Ovary (tissue), 9 donors: ENCODE measurements around the gene CTAG1B. TPM values are rescaled to one million over a fixed set of nuclear protein-coding genes. Genes with fewer than 3 reads are reported as not detected.
"Not testable (repeated sequence)": the region's sequence is repeated elsewhere in the genome, so short reads cannot be mapped to it uniquely, and the experiment has no call there.

Experiments
- DNase-seq, 5 donors: peaks; one replicate each; pipeline ENCODE4 v3.0.0-alpha.2; 2019 to 2020
- H3K27ac ChIP-seq, 2 donors: fragments of 200-600 bp; one replicate each; pipeline versions ENCODE4 v1.5.1 to v1.8.0; 2019 to 2022
- H3K27me3 ChIP-seq: fragments of 200-600 bp; one replicate; pipeline ENCODE4 v1.8.0; 2022
- H3K36me3 ChIP-seq: fragments of 200-600 bp; sonication (generic); one replicate; pipeline ENCODE4 v1.5.1; 2019
- H3K4me1 ChIP-seq: one replicate; pipeline ENCODE4 v1.8.1; 2013; ENCODE audit warnings: mild to moderate bottlenecking, moderate library complexity; ENCODE audit not compliant: insufficient read depth
- H3K4me3 ChIP-seq: fragments of 200-600 bp; sonication (generic); one replicate; pipeline ENCODE4 v1.5.1; 2017
- H3K9me3 ChIP-seq, 2 donors: fragments of 200-600 bp in 1 of 2; sonication (generic) in 1 of 2; one replicate each; pipeline versions ENCODE4 v1.5.1 to v1.8.1; 2013 to 2019; ENCODE audit warnings: mild to moderate bottlenecking in 1 of 2, moderate library complexity in 1 of 2
- EP300 ChIP-seq: sonication (generic); formaldehyde crosslinking; IDR thresholded peaks from one replicate; pipeline ENCODE4 v1.6.1; 2017; ENCODE audit warnings: antibody characterized with exemption
- POLR2A ChIP-seq: fragments of 450-650 bp; IDR thresholded peaks from one replicate; pipeline ENCODE4 v1.6.1; 2017; ENCODE audit warnings: antibody characterized with exemption, mild to moderate bottlenecking, moderate library complexity
- WGBS, 3 donors: extraction: QIAGEN DNeasy Blood & Tissue Kit in 1 of 3; methylation state at CpG; one replicate each; pipeline versions ENCODE4 v1.1.5 to v1.1.7; 2013 to 2017; 5-methylcytosine and 5-hydroxymethylcytosine counted together
- intact Hi-C, 4 donors: fragments of 100-400 bp; cut with DNase I; formaldehyde crosslinking; loops; one replicate each; pipeline versions ENCODE4 v1.11.0 to v1.15.1; 2022 to 2023
- polyA plus RNA-seq, 2 donors: library from polyadenylated mRNA; stranded (reverse); fragments of 200-250 nt in 1 of 2; fragments of 350-450 nt in 1 of 2; fragmentation: Illumina TruSeq in 1 of 2; extraction: RNeasy Lipid Tissue Mini Kit (QIAGEN cat#74804) in 1 of 2; gene quantifications; one replicate each; pipeline ENCODE4 v1.2.3, GENCODE V29; 2013 to 2014
- total RNA-seq, 7 donors: library from RNA; depleted of rRNA in 2 of 7; stranded (reverse); fragments of >200 nt in 2 of 7; fragmentation: NEBNext Ultra II Directional in 3 of 7; extraction: Animal tissue kit (Norgen Biotek cat#: 25700) in 3 of 7; gene quantifications; one replicate each; pipeline versions ENCODE4 v1.1.0 to v1.2.4, GENCODE V29; 2016 to 2023
- TF ChIP-seq, protein P1 (sequence below), 3 donors: fragments of 450-650 bp in 2 of 3; fragments of 200-600 bp in 1 of 3; IDR thresholded peaks; one replicate each; pipeline versions ENCODE4 v1.5.1 to v1.8.0; 2016 to 2022; ENCODE audit warnings: antibody characterized with exemption in 3 of 3, mild to moderate bottlenecking in 1 of 3
- donor health status: DM: no; HTN: no; CAD: no; lungs with moderate emphysema.
- donor health status: DM: no; HTN: no; CAD: no.
- donor health status: Bipolar disorder and iron deficiency.
- donor health status: DM: yes; HTN: yes; CAD: no.
- donor health status: DM: no; HTN: no; CAD: no.
- donor health status: DM: yes; HTN: yes; CAD: no.

The CTAG1B gene
- total and polyA plus RNA-seq, 9 donors, result 0.15 TPM; not detected in 8

GRCh38 chrX:154654925-154655324 is 35.8 kb upstream of the CTAG1B start:
- no peak for DNase-seq
- no peak overlapping the region for H3K27ac ChIP-seq
- intact Hi-C loops, result no loop called here
- TF ChIP-seq, protein P1, sequence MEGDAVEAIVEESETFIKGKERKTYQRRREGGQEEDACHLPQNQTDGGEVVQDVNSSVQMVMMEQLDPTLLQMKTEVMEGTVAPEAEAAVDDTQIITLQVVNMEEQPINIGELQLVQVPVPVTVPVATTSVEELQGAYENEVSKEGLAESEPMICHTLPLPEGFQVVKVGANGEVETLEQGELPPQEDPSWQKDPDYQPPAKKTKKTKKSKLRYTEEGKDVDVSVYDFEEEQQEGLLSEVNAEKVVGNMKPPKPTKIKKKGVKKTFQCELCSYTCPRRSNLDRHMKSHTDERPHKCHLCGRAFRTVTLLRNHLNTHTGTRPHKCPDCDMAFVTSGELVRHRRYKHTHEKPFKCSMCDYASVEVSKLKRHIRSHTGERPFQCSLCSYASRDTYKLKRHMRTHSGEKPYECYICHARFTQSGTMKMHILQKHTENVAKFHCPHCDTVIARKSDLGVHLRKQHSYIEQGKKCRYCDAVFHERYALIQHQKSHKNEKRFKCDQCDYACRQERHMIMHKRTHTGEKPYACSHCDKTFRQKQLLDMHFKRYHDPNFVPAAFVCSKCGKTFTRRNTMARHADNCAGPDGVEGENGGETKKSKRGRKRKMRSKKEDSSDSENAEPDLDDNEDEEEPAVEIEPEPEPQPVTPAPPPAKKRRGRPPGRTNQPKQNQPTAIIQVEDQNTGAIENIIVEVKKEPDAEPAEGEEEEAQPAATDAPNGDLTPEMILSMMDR (IDR thresholded peaks at IDR 0.05), result no peak
- no peak for TF ChIP-seq POLR2A
- TF ChIP-seq EP300, result no peak
- H3K36me3 ChIP-seq, result no peaks in the 10 kb centered on the region
- H3K9me3 ChIP-seq, result no peaks in the 10 kb centered on the region
- H3K27me3 ChIP-seq, result no peaks in the 10 kb centered on the region
- WGBS, 3 donors, result 87 to 92% (median 87%) methylated on average over 15 of the region's 15 CpGs
- H3K4me1 ChIP-seq, result no peaks in the 10 kb centered on the region
- H3K4me3 ChIP-seq, result no peak overlapping the region

DNA sequence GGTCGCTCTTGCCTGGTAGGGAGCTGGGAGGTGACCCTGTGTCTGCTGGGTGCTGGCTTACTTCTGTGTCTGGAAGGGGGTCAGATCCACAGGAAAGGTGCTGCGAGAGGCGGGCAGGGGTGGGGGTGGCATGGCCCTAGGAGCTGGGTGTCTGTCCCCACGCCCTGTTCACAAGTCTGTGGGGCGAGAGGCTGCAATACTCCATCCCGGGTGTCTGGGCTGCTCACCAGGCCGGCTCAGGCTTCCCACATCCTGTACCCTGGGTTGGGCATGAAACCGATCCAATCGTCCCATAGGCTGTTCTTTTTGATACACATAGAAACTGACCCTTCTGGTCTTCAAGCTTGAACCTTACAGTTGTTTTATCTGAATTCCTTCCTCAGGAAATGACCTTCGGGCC is 35.3 kb upstream of the CTAG1B start:
- Histone ChIP-seq H3K4me1 (no peaks in the 10 kb centered on the region), H3K4me3 (no peak overlapping the region), H3K27me3 (no peaks in the 10 kb centered on the region), H3K36me3 (no peaks in the 10 kb centered on the region), H3K9me3 (no peaks in the 10 kb centered on the region), H3K27ac (no peak overlapping the region)
- no peak for DNase-seq
- no peak for TF ChIP-seq POLR2A
- TF ChIP-seq EP300, result no peak
- TF ChIP-seq, protein P1 (IDR thresholded peaks at IDR 0.05), result no peak
- intact Hi-C loops, result no loop called here
- 86 to 95% (median 87%) methylated on average over 7 to 10 of the region's 10 CpGs for WGBS, 3 donors

DNA sequence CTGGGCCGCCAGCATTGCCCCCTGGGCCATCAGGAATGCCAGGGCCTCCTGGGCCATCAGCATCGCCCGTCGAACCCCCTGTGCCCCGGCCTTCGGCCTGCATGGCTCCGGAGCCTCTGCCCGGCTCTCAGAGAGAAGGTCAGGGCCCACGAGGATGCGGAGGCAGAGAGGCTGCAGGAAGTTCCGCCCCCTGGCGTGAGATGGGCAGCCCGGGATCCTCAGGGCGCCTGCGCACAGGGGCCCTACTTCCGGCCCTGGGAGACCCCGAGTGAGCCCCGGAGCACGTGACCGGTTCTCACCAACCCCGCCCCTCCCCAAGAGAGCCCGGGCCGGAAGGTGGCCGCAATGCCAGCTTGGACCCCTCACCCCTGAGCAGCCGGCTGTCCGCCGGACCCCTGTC is 34.3 kb upstream of the CTAG1B start, which contains the start of gene CTAG2:
CTAG2 (minus strand) TSS at position 167 of the 400 bp plus-strand sequence; CDS start at position 103, 64 bp downstream.
- H3K27me3 ChIP-seq, H3K4me1 ChIP-seq, intact Hi-C loops, H3K27ac ChIP-seq, H3K4me3 ChIP-seq, H3K36me3 ChIP-seq, DNase-seq, H3K9me3 ChIP-seq: not testable (repeated sequence)
- WGBS, 3 donors, result 100% methylated on average over 1 of the region's 27 CpGs; no CpG with 5 or more reads in 1 of the 3 donors

GRCh38 chrX:154653048-154653401 is 33.9 kb upstream of the CTAG1B start:
- WGBS, 3 donors, result 78 to 93% (median 90%) methylated on average over 7 to 23 of the region's 23 CpGs
- no peak for DNase-seq
- Histone ChIP-seq H3K9me3 (no peaks in the 10 kb centered on the region), H3K27ac (no peak overlapping the region), H3K4me1 (no peaks in the 10 kb centered on the region), H3K27me3 (no peaks in the 10 kb centered on the region), H3K4me3 (no peak overlapping the region), H3K36me3 (no peaks in the 10 kb centered on the region)
- TF ChIP-seq, protein P1 (IDR thresholded peaks at IDR 0.05), result no peak
- TF ChIP-seq POLR2A, result no peak
- no peak for TF ChIP-seq EP300
- intact Hi-C loops, result no loop called here

DNA sequence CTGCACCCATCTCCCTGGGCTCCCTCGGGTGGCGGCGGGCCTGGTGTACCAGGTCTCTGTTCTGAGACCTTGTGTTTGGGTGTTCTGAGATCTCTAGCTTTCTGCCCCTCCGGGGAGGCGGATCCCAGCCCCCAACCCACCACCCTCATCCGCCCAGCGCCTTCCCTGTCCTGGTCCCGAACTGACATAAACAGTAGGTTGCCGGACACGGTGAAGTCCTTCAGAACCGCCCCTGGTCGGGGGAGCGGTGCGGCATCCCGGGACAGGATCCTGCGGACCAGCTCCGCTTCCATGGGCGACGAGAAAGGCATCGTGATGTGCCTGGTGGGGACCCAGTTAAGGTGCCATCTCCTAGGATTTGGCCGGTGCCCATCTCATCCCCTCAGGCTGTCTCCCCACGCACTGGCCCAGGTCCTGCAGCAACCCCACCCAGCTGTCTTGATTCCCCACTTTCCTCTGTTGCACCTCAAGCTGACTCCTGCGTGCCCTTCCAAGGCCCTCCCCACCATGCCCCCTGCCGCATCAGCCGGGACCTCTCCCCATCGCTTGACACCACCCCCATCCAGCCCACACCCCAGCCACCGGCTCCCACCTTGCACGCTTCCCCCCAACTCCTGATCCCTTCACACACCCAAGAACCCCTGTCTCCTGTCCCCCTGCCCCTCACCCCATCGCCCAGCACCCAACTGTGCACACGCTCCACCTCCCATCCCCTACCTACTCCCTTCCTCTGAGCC is 33.4 kb upstream of the CTAG1B start:
- intact Hi-C loops, result no loop called here

More for the DNA sequence above, 33.4 kb upstream of the CTAG1B start:
- Histone ChIP-seq H3K4me3 (no peak overlapping the region), H3K27me3 (no peaks in the 10 kb centered on the region), H3K27ac (no peak overlapping the region), H3K9me3 (no peaks in the 10 kb centered on the region), H3K36me3 (no peaks in the 10 kb centered on the region), H3K4me1 (no peaks in the 10 kb centered on the region)
- TF ChIP-seq, protein P1 (IDR thresholded peaks at IDR 0.05), result no peak
- no peak for TF ChIP-seq POLR2A
- no peak for TF ChIP-seq EP300
- DNase-seq, result no peak
- 85 to 94% (median 91%) methylated on average over 30 of the region's 30 CpGs for WGBS, 3 donors
